Measurements from ENCODE around the gene PHACTR1.

PHACTR1 gene

DNA sequence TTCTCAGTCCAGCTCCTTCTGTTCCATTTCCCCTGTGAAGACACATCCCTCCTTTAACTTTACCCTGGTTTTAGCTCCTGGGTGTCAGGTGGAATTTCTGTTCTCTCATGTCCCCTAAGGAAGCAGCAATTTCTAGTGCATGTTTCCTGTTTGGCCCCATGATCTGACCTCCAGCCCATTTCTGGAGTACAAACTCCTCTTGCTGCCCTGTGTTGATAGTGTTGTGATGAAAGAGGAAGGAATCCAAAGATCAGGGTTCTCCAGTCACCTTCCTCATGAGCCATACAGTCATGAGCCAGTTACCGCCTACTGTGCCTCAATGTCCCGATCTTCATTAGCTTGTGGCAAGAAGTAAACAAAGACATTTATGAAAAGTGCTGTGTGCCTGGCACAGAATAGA lies 97.4 kb downstream of the PHACTR1 start:
- H3K4me3 ChIP-seq (ENCODE audit: control insufficient read depth, low read depth, low read length): no peak overlapping the region
- TF ChIP-seq, protein P1, sequence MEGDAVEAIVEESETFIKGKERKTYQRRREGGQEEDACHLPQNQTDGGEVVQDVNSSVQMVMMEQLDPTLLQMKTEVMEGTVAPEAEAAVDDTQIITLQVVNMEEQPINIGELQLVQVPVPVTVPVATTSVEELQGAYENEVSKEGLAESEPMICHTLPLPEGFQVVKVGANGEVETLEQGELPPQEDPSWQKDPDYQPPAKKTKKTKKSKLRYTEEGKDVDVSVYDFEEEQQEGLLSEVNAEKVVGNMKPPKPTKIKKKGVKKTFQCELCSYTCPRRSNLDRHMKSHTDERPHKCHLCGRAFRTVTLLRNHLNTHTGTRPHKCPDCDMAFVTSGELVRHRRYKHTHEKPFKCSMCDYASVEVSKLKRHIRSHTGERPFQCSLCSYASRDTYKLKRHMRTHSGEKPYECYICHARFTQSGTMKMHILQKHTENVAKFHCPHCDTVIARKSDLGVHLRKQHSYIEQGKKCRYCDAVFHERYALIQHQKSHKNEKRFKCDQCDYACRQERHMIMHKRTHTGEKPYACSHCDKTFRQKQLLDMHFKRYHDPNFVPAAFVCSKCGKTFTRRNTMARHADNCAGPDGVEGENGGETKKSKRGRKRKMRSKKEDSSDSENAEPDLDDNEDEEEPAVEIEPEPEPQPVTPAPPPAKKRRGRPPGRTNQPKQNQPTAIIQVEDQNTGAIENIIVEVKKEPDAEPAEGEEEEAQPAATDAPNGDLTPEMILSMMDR (IDR thresholded peaks at IDR 0.05; ENCODE audit: control insufficient read depth, insufficient read depth, low read depth, low read length, missing control alignments): no peak
- no peak for DNase-seq (ENCODE audit: low read depth)

DNA sequence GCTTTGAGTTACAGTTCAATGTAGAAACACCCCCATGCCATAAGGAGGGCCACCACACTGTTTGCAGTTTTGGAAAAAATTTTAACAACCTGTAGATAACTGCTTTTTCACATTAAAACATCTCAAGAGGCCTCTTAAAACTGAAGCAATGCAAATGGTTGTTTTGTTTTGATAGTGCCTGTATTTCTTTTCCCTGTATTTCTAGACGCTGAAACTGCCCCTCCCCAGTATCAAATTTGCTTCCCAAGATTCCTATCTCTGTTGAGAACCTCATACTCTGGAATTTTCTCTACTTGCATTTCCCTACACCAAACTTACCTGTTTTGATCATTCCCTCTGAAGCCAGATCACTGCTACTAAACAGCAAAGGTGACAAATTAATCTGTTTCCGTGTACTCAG lies 98.5 kb downstream of the PHACTR1 start:
- H3K4me3 ChIP-seq (ENCODE audit: control insufficient read depth, low read depth, low read length): no peak overlapping the region
- DNase-seq (ENCODE audit: low read depth): no peak
- TF ChIP-seq, protein P1 (IDR thresholded peaks at IDR 0.05; ENCODE audit: control insufficient read depth, insufficient read depth, low read depth, low read length, missing control alignments): no peak

DNA sequence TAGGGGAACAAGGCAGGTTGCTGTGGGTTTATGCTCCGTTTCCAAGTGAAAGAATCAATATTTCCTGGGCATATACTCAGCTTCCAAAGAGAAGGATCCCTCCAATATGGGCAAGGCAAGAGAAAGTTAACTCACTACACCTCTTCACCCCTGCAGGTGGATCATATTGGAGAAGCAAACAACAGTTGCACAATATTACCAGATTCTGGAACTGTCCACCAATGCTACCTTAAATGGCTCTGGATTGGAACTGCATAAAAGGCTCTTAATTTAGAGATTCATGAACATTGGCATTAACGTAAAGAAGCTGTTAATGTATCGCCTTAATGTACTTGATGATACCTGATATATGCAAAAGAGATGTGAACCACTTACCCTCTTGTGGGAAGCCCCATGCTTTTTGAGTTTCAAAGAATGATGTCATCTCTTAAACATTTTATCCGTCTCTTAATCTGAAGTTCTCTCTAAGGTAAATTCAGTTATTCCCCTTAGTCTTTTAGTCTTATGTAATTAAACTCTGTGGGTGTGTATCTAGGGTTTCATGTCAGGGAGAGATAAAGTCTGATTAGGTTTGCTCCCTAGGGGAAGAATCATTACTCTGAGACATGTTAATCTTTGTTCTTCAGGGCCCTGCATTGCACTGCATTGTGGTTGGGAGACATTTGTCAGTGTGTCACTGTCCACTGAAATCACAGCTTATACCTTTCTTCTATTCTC lies 99.5 kb downstream of the PHACTR1 start:
- TF ChIP-seq, protein P1 (IDR thresholded peaks at IDR 0.05; ENCODE audit: control insufficient read depth, insufficient read depth, low read depth, low read length, missing control alignments): no peak
- DNase-seq (ENCODE audit: low read depth): no peak
- no peak overlapping the region for H3K4me3 ChIP-seq (ENCODE audit: control insufficient read depth, low read depth, low read length)

DNA sequence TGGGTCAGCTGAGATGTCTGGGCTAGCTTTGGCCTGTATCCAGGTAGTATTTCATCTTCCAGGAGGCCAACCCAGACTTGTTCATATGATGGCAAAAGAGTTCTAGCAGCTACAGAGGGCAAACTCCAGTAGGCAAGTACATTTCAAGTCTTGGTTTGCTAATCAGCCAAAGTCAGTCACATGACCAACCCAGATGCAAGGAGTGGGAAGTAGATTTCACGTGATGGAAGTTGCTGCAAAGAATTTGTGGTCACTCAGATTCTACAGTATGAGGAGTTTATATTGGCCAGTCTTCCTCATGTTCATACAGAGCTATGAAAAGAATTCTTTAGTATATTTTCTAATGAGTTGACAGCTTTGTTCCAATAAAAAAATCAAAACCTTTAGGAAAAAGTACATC lies 101.8 kb downstream of the PHACTR1 start:
- no peak for DNase-seq (ENCODE audit: low read depth)
- TF ChIP-seq, protein P1 (IDR thresholded peaks at IDR 0.05; ENCODE audit: control insufficient read depth, insufficient read depth, low read depth, low read length, missing control alignments): no peak
- H3K4me3 ChIP-seq (ENCODE audit: control insufficient read depth, low read depth, low read length): no peak overlapping the region

DNA sequence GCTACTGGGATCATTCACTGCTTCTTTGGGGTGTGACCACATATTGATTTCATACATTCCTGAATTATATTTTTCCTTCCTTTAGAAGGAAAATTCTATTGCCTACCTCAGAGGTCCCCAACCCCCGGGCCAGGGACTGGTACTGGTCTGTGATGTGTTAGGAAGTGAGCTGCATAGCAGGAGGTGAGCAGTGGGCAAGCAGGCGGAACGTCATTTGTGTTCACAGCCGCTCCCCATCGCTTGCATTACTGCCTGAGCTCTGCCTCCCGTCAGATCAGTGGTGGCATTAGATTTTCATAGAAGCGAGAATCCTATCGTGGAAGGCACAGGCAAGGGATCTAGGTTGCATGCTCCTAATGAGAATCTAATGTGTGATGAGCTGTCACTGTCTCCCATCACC lies 107.3 kb downstream of the PHACTR1 start:
- TF ChIP-seq, protein P1 (IDR thresholded peaks at IDR 0.05; ENCODE audit: control insufficient read depth, insufficient read depth, low read depth, low read length, missing control alignments): no peak
- no peak for DNase-seq (ENCODE audit: low read depth)
- no peak overlapping the region for H3K4me3 ChIP-seq (ENCODE audit: control insufficient read depth, low read depth, low read length)

DNA sequence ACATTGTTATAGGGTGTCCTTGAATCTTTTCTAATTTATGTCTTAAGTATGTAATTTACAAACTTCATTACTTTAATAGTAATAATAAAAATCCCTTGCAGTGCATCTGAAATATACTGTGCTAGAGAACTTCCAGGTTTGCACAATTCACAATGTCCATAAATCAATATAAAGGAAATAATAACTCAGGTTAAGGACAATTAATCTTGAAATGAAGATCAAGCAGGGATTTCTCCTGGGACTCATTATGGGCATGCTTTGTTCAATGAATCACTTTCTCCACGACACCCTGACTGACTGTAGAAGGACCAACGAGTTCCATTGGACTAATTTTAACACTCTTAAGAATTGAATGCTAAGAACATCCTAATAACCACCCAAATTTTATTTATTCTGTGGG lies 110.0 kb downstream of the PHACTR1 start:
- TF ChIP-seq, protein P1 (IDR thresholded peaks at IDR 0.05; ENCODE audit: control insufficient read depth, insufficient read depth, low read depth, low read length, missing control alignments): no peak
- DNase-seq (ENCODE audit: low read depth): no peak
- H3K4me3 ChIP-seq (ENCODE audit: control insufficient read depth, low read depth, low read length): no peak overlapping the region

Measured in AG09309 (cell line).